ENCODE data around the gene ZFAND3.

- TF ChIP-seq CTCF (IDR thresholded peaks at IDR 0.05; ENCODE audit: extremely low read depth in 1 of 2, insufficient read depth in 1 of 2, low read depth in 1 of 2, low read length in 2 of 2) = no peak
- TF ChIP-seq MAX (IDR thresholded peaks at IDR 0.05; ENCODE audit: insufficient read depth, insufficient read length) = no peak
Observed at GRCh38 chr6:37990762-37991525, 171.4 kb downstream of the ZFAND3 start.
